Measurements from ENCODE around the gene OTOF.

OTOF gene

DNA sequence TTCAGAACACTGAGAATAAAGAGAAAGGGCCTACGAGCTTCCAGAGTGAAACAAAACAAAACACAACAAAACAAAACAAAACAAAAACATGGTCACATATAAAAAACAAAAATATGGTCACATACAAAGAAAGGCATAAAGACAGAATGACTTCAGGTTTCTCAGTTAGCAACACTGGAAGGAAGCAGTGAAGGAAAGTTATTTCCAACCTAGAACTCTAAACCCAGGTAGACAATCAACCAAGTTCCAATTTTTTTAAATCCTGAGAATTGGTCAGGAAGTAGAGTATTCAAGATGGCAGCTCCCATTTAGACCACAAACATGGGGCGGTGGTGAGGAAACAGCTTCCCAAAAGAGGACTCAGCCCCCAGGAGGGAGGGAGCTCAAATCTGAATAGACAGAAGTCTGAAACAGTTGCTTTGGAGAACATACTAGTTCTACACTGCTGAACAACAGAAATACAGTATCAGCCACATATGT lies 67.1 kb downstream of the OTOF start:
- H3K9me3 ChIP-seq (ENCODE audit: low read length): no peaks in the 10 kb centered on the region
- no peak overlapping the region for H3K4me3 ChIP-seq (ENCODE audit: low read length)
- H2AFZ ChIP-seq (ENCODE audit: low read depth, low read length): no peak overlapping the region
- no peaks in the 10 kb centered on the region for H3K27me3 ChIP-seq (ENCODE audit: insufficient read depth, low read length)
- H3K36me3 ChIP-seq (ENCODE audit: insufficient read depth, low read length): no peaks in the 10 kb centered on the region
- no peaks in the 10 kb centered on the region for H3K4me1 ChIP-seq (ENCODE audit: insufficient read depth, low read length)

DNA sequence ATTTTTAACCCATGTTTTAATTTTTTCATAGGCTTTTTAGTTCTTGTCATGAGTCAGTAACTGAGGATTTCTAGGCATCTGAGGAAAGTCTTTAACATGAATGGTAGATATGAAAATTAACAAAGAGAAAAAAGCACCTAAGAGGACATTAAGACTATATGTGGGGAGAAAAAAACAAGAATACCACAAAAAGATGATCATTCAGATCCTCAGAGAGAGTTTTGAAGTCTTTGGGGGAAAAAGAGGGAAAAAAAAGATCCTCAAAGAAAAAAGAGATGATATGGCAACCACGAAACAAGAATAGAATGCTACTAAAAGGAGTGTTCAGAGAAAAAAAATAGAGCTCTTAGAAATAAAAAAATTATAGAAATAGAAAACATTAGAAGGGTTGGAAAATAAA lies 68.1 kb downstream of the OTOF start:
- no peaks in the 10 kb centered on the region for H3K36me3 ChIP-seq (ENCODE audit: insufficient read depth, low read length)
- no peaks in the 10 kb centered on the region for H3K4me1 ChIP-seq (ENCODE audit: insufficient read depth, low read length)
- H2AFZ ChIP-seq (ENCODE audit: low read depth, low read length): no peak overlapping the region
- H3K4me3 ChIP-seq (ENCODE audit: low read length): no peak overlapping the region
- no peaks in the 10 kb centered on the region for H3K9me3 ChIP-seq (ENCODE audit: low read length)
- no peaks in the 10 kb centered on the region for H3K27me3 ChIP-seq (ENCODE audit: insufficient read depth, low read length)

DNA sequence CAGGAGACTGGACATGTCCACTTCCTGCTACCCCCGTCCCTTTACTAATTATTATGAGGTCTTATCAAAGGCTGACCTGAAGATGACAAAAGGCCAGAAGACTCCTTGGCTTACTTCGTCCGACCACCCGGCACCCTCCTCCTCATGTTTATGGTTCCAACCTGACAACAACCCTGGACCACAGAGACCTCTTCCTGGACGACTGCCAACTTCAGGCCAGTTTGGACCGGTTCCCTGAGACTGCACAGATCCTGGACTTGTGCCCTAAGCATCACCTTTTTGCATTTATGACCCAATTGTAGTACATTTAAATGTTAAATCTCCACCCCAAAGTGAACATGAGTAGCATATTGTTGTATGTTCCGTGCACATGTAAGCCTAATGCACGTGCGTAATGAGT lies 70.4 kb downstream of the OTOF start:
- Histone ChIP-seq H3K27me3 (ENCODE audit: insufficient read depth, low read length) (no peaks in the 10 kb centered on the region), H3K4me3 (ENCODE audit: low read length) (no peak overlapping the region), H3K36me3 (ENCODE audit: insufficient read depth, low read length) (no peaks in the 10 kb centered on the region), H3K9me3 (ENCODE audit: low read length) (no peaks in the 10 kb centered on the region), H3K4me1 (ENCODE audit: insufficient read depth, low read length) (no peaks in the 10 kb centered on the region), H2AFZ (ENCODE audit: low read depth, low read length) (no peak overlapping the region)

All from neuron (in vitro differentiated cells).